GM23338 (cell line): ENCODE measurements around the gene CELF2. TPM values are rescaled to one million over a fixed set of nuclear protein-coding genes. Genes with fewer than 3 reads are reported as not detected.

Experiments
- ATAC-seq: fragments of 200-7000 bp; cut with Tn5 transposase; 3 replicates; pipeline ENCODE4 v1.9.1; 2020
- DNase-seq: peaks from one replicate; pipeline ENCODE4 v3.0.0-alpha.2; 2015; ENCODE audit warnings: low spot score
- H2AFZ ChIP-seq: fragments of 200-600 bp; sonication (generic); 2 replicates; pipeline ENCODE4 v1.8.0; 2016; ENCODE audit warnings: antibody characterized with exemption, mild to moderate bottlenecking, moderate library complexity
- H3F3A ChIP-seq: fragments of 200-600 bp; sonication (generic); replicated peaks from 2 replicates; pipeline ENCODE4 v1.8.0; 2017; ENCODE audit warnings: antibody characterized with exemption, mixed run types, low read depth
- H3K27ac ChIP-seq: fragments of 200-600 bp; sonication (generic); 2 replicates; pipeline ENCODE4 v1.6.1; 2016; ENCODE audit warnings: low read depth
- H3K27me3 ChIP-seq: fragments of 200-600 bp; sonication (generic); 2 replicates; pipeline ENCODE4 v1.8.0; 2016; ENCODE audit warnings: mild to moderate bottlenecking, mixed run types, moderate library complexity; ENCODE audit not compliant: insufficient read depth
- H3K36me3 ChIP-seq: fragments of 200-600 bp; sonication (generic); 2 replicates; pipeline ENCODE4 v1.8.0; 2016; ENCODE audit warnings: mild to moderate bottlenecking; ENCODE audit not compliant: insufficient read depth
- H3K4me1 ChIP-seq: fragments of 200-600 bp; sonication (generic); 2 replicates; pipeline ENCODE4 v1.8.0; 2016; ENCODE audit warnings: mild to moderate bottlenecking, moderate library complexity; ENCODE audit not compliant: insufficient read depth
- H3K4me2 ChIP-seq: fragments of 200-600 bp; sonication (generic); 2 replicates; pipeline ENCODE4 v1.7.1; 2017; ENCODE audit warnings: mixed run types
- H3K4me3 ChIP-seq: fragments of 200-600 bp; sonication (generic); 2 replicates; pipeline ENCODE4 v1.6.1; 2016; ENCODE audit warnings: mixed run types
- H3K79me2 ChIP-seq: fragments of 200-600 bp; sonication (generic); replicated peaks from 2 replicates; pipeline ENCODE4 v1.8.0; 2017; ENCODE audit warnings: mild to moderate bottlenecking; ENCODE audit not compliant: insufficient read depth
- H3K9me2 ChIP-seq: fragments of 200-600 bp; sonication (generic); 2 replicates; pipeline ENCODE4 v1.8.0; 2017; ENCODE audit not compliant: insufficient read depth
- H4K20me1 ChIP-seq: fragments of 200-600 bp; sonication (generic); replicated peaks from 2 replicates; pipeline ENCODE4 v1.8.0; 2017; ENCODE audit warnings: mild to moderate bottlenecking; ENCODE audit not compliant: insufficient read depth
- H3K27ac Mint-ChIP-seq: 2 replicates; pipeline ENCODE4 v1.8.0; 2020; ENCODE audit warnings: inconsistent platforms, mild to moderate bottlenecking, moderate library complexity, mixed read lengths
- H3K27me3 Mint-ChIP-seq: 3 replicates; pipeline ENCODE4 v1.8.0; 2022; ENCODE audit warnings: low read depth, mild to moderate bottlenecking, moderate library complexity, mixed read lengths, inconsistent platforms; ENCODE audit not compliant: insufficient read depth, poor library complexity
- H3K36me3 Mint-ChIP-seq: 3 replicates; pipeline ENCODE4 v1.8.0; 2021; ENCODE audit warnings: low read depth, mild to moderate bottlenecking, inconsistent platforms, moderate library complexity, mixed read lengths
- H3K4me1 Mint-ChIP-seq: 3 replicates; pipeline ENCODE4 v1.8.0; 2020; ENCODE audit warnings: mild to moderate bottlenecking, inconsistent platforms, mixed read lengths
- H3K4me3 Mint-ChIP-seq: 3 replicates; pipeline ENCODE4 v1.8.0; 2021; ENCODE audit warnings: moderate library complexity, mild to moderate bottlenecking, inconsistent platforms, mixed read lengths
- H3K9me3 Mint-ChIP-seq: 3 replicates; pipeline ENCODE4 v1.8.0; 2020; ENCODE audit warnings: moderate library complexity, mild to moderate bottlenecking, inconsistent platforms, mixed read lengths
- CREB1 ChIP-seq: fragments of 250-450 bp; sonication (Bioruptor Pico); IDR thresholded peaks from 2 replicates; pipeline ENCODE4 v1.5.0; 2020; ENCODE audit warnings: low read depth, mild to moderate bottlenecking, moderate library complexity
- polyA plus RNA-seq: library from polyadenylated mRNA; unstranded; fragments of >200 nt; fragmentation: Nextera tagmentation; extraction: Ambion mirVana; gene quantifications from 2 replicates; pipeline ENCODE4 v1.2.1, GENCODE V29; 2016
- total RNA-seq: library from RNA; depleted of rRNA; stranded (reverse); fragments of >200 nt; shearing (Covaris generic); gene quantifications from 2 replicates; pipeline ENCODE4 v1.2.3, GENCODE V29; 2014
- TF ChIP-seq, protein P1 (sequence below): fragments of 250-450 bp; sonication (Bioruptor Pico); IDR thresholded peaks from 2 replicates; pipeline ENCODE4 v1.5.0; 2020; ENCODE audit warnings: mild to moderate bottlenecking, moderate library complexity
- TF ChIP-seq, protein P2 (sequence below): IDR thresholded peaks from one replicate; pipeline ENCODE4 v1.6.1; 2018; ENCODE audit warnings: antibody characterized with exemption; ENCODE audit not compliant: unreplicated experiment
- TF ChIP-seq, protein P3 (sequence below): IDR thresholded peaks from 2 replicates; pipeline ENCODE4 v1.6.1; 2016; ENCODE audit warnings: antibody characterized with exemption

CELF2 gene
- total and polyA plus RNA-seq, 2 experiments from 2014 or later, result 18.1 to 22.5 TPM

DNA sequence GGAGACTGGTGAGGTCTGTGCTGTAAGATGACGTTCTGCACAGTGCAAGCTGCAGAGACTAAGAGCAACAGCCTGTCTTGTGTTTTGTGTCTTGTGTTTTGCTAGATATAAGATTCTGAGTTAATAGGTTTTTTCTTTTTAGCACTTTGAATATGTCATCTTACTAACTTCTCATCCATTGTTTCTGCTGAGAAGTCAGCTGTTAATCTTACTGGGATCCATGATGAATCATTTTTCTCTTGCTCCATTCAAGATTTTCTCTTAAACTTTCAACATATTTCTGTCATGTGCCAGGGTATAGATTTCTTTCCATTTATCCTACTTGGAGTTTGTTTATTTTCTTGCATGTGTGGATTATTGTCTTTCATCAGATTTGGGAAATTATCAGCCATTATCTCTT, 290.3 kb downstream of the CELF2 start (continued):
- TF ChIP-seq, protein P1, sequence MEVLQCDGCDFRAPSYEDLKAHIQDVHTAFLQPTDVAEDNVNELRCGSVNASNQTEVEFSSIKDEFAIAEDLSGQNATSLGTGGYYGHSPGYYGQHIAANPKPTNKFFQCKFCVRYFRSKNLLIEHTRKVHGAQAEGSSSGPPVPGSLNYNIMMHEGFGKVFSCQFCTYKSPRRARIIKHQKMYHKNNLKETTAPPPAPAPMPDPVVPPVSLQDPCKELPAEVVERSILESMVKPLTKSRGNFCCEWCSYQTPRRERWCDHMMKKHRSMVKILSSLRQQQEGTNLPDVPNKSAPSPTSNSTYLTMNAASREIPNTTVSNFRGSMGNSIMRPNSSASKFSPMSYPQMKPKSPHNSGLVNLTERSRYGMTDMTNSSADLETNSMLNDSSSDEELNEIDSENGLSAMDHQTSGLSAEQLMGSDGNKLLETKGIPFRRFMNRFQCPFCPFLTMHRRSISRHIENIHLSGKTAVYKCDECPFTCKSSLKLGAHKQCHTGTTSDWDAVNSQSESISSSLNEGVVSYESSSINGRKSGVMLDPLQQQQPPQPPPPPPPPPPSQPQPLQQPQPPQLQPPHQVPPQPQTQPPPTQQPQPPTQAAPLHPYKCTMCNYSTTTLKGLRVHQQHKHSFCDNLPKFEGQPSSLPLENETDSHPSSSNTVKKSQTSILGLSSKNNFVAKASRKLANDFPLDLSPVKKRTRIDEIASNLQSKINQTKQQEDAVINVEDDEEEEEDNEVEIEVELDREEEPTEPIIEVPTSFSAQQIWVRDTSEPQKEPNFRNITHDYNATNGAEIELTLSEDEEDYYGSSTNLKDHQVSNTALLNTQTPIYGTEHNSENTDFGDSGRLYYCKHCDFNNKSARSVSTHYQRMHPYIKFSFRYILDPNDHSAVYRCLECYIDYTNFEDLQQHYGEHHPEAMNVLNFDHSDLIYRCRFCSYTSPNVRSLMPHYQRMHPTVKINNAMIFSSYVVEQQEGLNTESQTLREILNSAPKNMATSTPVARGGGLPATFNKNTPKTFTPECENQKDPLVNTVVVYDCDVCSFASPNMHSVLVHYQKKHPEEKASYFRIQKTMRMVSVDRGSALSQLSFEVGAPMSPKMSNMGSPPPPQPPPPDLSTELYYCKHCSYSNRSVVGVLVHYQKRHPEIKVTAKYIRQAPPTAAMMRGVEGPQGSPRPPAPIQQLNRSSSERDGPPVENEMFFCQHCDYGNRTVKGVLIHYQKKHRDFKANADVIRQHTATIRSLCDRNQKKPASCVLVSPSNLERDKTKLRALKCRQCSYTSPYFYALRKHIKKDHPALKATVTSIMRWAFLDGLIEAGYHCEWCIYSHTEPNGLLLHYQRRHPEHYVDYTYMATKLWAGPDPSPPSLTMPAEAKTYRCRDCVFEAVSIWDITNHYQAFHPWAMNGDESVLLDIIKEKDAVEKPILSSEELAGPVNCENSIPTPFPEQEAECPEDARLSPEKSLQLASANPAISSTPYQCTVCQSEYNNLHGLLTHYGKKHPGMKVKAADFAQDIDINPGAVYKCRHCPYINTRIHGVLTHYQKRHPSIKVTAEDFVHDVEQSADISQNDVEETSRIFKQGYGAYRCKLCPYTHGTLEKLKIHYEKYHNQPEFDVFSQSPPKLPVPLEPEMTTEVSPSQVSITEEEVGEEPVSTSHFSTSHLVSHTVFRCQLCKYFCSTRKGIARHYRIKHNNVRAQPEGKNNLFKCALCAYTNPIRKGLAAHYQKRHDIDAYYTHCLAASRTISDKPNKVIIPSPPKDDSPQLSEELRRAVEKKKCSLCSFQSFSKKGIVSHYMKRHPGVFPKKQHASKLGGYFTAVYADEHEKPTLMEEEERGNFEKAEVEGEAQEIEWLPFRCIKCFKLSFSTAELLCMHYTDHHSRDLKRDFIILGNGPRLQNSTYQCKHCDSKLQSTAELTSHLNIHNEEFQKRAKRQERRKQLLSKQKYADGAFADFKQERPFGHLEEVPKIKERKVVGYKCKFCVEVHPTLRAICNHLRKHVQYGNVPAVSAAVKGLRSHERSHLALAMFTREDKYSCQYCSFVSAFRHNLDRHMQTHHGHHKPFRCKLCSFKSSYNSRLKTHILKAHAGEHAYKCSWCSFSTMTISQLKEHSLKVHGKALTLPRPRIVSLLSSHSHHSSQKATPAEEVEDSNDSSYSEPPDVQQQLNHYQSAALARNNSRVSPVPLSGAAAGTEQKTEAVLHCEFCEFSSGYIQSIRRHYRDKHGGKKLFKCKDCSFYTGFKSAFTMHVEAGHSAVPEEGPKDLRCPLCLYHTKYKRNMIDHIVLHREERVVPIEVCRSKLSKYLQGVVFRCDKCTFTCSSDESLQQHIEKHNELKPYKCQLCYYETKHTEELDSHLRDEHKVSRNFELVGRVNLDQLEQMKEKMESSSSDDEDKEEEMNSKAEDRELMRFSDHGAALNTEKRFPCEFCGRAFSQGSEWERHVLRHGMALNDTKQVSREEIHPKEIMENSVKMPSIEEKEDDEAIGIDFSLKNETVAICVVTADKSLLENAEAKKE (CRISPR knock-in tag), result no peak

DNA sequence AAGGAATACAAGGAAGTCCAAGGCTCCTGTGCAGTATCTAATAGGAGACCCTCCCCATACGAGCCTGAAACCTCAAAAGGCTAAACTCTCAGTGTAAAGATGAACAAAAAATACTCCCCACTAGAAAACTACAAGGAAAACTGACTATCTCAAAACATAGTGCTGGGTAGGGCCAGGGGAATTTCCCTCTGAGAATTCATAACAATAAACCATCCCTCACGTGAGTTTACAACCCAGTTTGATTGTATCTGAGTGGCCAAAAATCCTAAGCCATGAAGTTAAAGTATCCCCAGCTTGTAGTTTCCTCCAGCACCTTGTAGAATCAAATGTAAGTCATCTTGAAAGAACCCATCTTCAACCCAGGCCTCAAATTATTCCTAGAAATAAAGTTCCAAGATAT, 293.4 kb downstream of the CELF2 start:
- Histone ChIP-seq H3K4me3 (no peak overlapping the region), H4K20me1 (no peaks in the 10 kb centered on the region), H2AFZ (no peak overlapping the region), H3K27me3 (no peaks in the 10 kb centered on the region), H3K4me2 (no peak overlapping the region), H3K79me2 (no peaks in the 10 kb centered on the region), H3K9me2 (no peaks in the 10 kb centered on the region), H3F3A (no peaks in the 10 kb centered on the region), H3K36me3 (no peaks in the 10 kb centered on the region), H3K4me1 (no peaks in the 10 kb centered on the region), H3K27ac (no peak overlapping the region)
- Mint-ChIP-seq H3K4me1 (0 out of 3 replicates have a peak, but pooled peaks cover 2% of the 10 kb centered on the region), H3K4me3 (no peak overlapping the region), H3K9me3 (peaks cover 19% of the 10 kb centered on the region), H3K27me3 (peaks cover 4% of the 10 kb centered on the region), H3K36me3 (peaks cover 42% of the 10 kb centered on the region), H3K27ac (no peak overlapping the region)
- ATAC-seq (no peak), DNase-seq (no peak)
- TF ChIP-seq, protein P2, sequence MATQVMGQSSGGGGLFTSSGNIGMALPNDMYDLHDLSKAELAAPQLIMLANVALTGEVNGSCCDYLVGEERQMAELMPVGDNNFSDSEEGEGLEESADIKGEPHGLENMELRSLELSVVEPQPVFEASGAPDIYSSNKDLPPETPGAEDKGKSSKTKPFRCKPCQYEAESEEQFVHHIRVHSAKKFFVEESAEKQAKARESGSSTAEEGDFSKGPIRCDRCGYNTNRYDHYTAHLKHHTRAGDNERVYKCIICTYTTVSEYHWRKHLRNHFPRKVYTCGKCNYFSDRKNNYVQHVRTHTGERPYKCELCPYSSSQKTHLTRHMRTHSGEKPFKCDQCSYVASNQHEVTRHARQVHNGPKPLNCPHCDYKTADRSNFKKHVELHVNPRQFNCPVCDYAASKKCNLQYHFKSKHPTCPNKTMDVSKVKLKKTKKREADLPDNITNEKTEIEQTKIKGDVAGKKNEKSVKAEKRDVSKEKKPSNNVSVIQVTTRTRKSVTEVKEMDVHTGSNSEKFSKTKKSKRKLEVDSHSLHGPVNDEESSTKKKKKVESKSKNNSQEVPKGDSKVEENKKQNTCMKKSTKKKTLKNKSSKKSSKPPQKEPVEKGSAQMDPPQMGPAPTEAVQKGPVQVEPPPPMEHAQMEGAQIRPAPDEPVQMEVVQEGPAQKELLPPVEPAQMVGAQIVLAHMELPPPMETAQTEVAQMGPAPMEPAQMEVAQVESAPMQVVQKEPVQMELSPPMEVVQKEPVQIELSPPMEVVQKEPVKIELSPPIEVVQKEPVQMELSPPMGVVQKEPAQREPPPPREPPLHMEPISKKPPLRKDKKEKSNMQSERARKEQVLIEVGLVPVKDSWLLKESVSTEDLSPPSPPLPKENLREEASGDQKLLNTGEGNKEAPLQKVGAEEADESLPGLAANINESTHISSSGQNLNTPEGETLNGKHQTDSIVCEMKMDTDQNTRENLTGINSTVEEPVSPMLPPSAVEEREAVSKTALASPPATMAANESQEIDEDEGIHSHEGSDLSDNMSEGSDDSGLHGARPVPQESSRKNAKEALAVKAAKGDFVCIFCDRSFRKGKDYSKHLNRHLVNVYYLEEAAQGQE, result no peak
- no peak for TF ChIP-seq CREB1 (CRISPR knock-in tag)
- TF ChIP-seq, protein P3, sequence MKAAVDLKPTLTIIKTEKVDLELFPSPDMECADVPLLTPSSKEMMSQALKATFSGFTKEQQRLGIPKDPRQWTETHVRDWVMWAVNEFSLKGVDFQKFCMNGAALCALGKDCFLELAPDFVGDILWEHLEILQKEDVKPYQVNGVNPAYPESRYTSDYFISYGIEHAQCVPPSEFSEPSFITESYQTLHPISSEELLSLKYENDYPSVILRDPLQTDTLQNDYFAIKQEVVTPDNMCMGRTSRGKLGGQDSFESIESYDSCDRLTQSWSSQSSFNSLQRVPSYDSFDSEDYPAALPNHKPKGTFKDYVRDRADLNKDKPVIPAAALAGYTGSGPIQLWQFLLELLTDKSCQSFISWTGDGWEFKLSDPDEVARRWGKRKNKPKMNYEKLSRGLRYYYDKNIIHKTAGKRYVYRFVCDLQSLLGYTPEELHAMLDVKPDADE, result no peak
- TF ChIP-seq, protein P1 (CRISPR knock-in tag), result no peak
